OCI-LY1 (cell line): ENCODE measurements around the gene NACC2.

Source experiments
- H2AFZ ChIP-seq: fragments of 200-600 bp; sonication (generic), shearing (Covaris generic); 2 replicates; pipeline ENCODE4 v1.6.0; 2014; ENCODE audit warnings: antibody characterized with exemption, mild to moderate bottlenecking, low read length
- H3F3A ChIP-seq: fragments of 200-600 bp; sonication (generic), shearing (Covaris generic); 2 replicates; pipeline ENCODE4 v1.6.0; 2014; ENCODE audit warnings: mild to moderate bottlenecking, antibody characterized with exemption, low read length, moderate library complexity; ENCODE audit not compliant: insufficient read depth
- H3K27ac ChIP-seq: fragments of 200-600 bp; sonication (generic); 2 replicates; pipeline ENCODE4 v1.5.1; 2014; ENCODE audit warnings: low read length, mixed run types, mild to moderate bottlenecking, low read depth; ENCODE audit not compliant: poor library complexity, severe bottlenecking
- H3K27me3 ChIP-seq: fragments of 200-600 bp; sonication (generic); 2 replicates; pipeline ENCODE4 v1.6.0; 2014; ENCODE audit warnings: antibody characterized with exemption, mild to moderate bottlenecking, low read length, moderate library complexity; ENCODE audit not compliant: insufficient read depth
- H3K36me3 ChIP-seq: fragments of 200-600 bp; sonication (generic); 2 replicates; pipeline ENCODE4 v1.6.1; 2014; ENCODE audit warnings: mild to moderate bottlenecking, antibody characterized with exemption, low read length, moderate library complexity, mixed read lengths; ENCODE audit not compliant: insufficient read depth
- H3K4me1 ChIP-seq: fragments of 200-600 bp; sonication (generic); 2 replicates; pipeline ENCODE4 v1.5.1; 2014; ENCODE audit warnings: mild to moderate bottlenecking, low read length, moderate library complexity; ENCODE audit not compliant: insufficient read depth, severe bottlenecking
- H3K4me2 ChIP-seq: fragments of 200-600 bp; sonication (generic), shearing (Covaris generic); 2 replicates; pipeline ENCODE4 v1.6.1; 2014; ENCODE audit warnings: low read length
- H3K4me3 ChIP-seq: fragments of 200-600 bp; sonication (generic); 2 replicates; pipeline ENCODE4 v1.5.1; 2014; ENCODE audit warnings: low read length, low read depth, mild to moderate bottlenecking, mixed read lengths; ENCODE audit not compliant: poor library complexity, severe bottlenecking
- H3K79me2 ChIP-seq: fragments of 200-600 bp; shearing (Covaris generic); 2 replicates; pipeline ENCODE4 v1.6.1; 2016; ENCODE audit warnings: mixed run types, low read length, mixed read lengths; ENCODE audit not compliant: insufficient read depth
- H3K9ac ChIP-seq: fragments of 200-600 bp; sonication (generic), shearing (Covaris generic); 2 replicates; pipeline ENCODE4 v1.6.1; 2014; ENCODE audit warnings: mild to moderate bottlenecking, low read length, mixed read lengths
- H3K9me2 ChIP-seq: fragments of 200-600 bp; sonication (generic), shearing (Covaris generic); 2 replicates; pipeline ENCODE4 v1.6.1; 2014; ENCODE audit warnings: low read depth, mild to moderate bottlenecking, low read length, mixed read lengths
- H3K9me3 ChIP-seq: fragments of 200-600 bp; shearing (Covaris generic); 2 replicates; pipeline ENCODE4 v1.6.1; 2014; ENCODE audit warnings: low read length, mixed read lengths
- H4K20me1 ChIP-seq: fragments of 200-600 bp; sonication (generic), shearing (Covaris generic); 2 replicates; pipeline ENCODE4 v1.6.0; 2016; ENCODE audit warnings: mild to moderate bottlenecking, low read length; ENCODE audit not compliant: insufficient read depth
- EZH2 ChIP-seq: fragments of 200-600 bp; sonication (generic), shearing (Covaris generic); IDR thresholded peaks from 2 replicates; pipeline ENCODE4 v1.8.0; 2017; ENCODE audit warnings: borderline replicate concordance, mixed run types, mild to moderate bottlenecking, antibody characterized with exemption, low read length, moderate library complexity, mixed read lengths
- TF ChIP-seq, protein P1 (sequence below): fragments of 200-600 bp; sonication (generic), shearing (Covaris generic); IDR thresholded peaks from 2 replicates; pipeline ENCODE4 v1.5.1; 2017; ENCODE audit warnings: mild to moderate bottlenecking, antibody characterized with exemption, low read length, moderate library complexity, mixed read lengths

The NACC2 gene

DNA sequence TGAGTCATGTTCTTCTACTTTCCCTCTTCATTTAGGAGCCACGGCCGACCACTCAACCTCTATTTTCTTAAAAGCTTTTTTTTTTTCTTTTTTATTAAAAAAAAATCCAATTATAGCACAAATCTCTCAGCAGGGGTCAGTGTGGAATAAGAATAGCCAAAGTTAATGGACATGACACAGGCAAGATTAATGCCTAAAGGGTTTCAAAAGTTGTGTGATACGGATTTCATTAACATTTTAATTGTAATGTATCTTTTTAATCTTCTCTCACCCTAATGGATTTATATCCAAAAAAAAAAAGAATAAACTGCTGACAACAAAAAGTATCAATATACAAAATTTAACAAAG is 5.4 kb downstream of the NACC2 start:
- Histone ChIP-seq H3K9me3 (no peaks in the 10 kb centered on the region), H3K4me3 (no peak overlapping the region), H3K36me3 (no peaks in the 10 kb centered on the region), H3K27ac (no peak overlapping the region), H3K9me2 (no peaks in the 10 kb centered on the region), H3K9ac (no peak overlapping the region), H2AFZ (no peak overlapping the region), H3F3A (no peaks in the 10 kb centered on the region), H4K20me1 (no peaks in the 10 kb centered on the region), H3K79me2 (no peaks in the 10 kb centered on the region), H3K27me3 (peaks cover 14% of the 10 kb centered on the region; the same call in 1 of the 2 replicates), H3K4me1 (no peaks in the 10 kb centered on the region), H3K4me2 (no peak overlapping the region)
- TF ChIP-seq, protein P1, sequence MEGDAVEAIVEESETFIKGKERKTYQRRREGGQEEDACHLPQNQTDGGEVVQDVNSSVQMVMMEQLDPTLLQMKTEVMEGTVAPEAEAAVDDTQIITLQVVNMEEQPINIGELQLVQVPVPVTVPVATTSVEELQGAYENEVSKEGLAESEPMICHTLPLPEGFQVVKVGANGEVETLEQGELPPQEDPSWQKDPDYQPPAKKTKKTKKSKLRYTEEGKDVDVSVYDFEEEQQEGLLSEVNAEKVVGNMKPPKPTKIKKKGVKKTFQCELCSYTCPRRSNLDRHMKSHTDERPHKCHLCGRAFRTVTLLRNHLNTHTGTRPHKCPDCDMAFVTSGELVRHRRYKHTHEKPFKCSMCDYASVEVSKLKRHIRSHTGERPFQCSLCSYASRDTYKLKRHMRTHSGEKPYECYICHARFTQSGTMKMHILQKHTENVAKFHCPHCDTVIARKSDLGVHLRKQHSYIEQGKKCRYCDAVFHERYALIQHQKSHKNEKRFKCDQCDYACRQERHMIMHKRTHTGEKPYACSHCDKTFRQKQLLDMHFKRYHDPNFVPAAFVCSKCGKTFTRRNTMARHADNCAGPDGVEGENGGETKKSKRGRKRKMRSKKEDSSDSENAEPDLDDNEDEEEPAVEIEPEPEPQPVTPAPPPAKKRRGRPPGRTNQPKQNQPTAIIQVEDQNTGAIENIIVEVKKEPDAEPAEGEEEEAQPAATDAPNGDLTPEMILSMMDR = peak; percentile 36; the same call in 1 of the 2 replicates
- TF ChIP-seq EZH2 = no peak

DNA sequence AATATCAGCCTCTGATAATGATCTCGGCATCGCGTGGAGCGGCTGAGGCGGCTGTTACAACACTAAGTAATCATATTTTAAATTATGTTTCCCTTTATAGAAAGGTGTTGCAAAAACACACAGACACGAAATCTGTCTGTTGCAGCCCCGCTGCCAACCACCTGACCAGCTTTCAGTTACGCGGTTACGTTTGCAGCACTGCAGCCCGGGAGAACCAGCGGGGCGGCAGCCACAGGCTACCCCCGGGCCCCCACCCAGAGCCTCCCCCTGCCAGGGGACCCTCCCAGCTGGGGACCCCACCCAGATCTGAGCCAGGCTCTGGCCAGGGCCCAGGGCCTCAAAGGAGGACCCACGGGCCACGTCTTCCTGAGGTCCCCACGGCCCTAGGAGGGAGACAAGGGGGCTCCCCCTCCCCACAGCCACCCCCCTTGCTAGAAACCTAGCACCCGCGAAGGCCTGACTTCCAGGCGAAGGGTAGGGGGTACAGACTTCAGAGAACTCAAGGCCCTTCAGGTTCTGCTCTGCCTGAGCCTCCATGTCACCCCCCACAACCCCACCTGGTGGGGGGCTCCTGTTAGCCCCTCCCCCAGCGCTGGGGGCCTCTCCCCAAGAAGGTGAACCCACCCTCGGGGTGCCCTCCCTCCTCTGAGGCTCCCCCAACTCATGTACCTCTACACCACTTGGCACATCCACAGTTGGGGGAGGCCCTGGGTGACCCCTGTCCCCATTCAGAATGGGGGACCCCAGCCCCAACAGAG is 6.0 kb downstream of the NACC2 start:
- no peaks in the 10 kb centered on the region for H3K9me3 ChIP-seq
- TF ChIP-seq, protein P1 = no peak
- no peak for TF ChIP-seq EZH2
- H4K20me1 ChIP-seq = no peaks in the 10 kb centered on the region
- no peaks in the 10 kb centered on the region for H3K36me3 ChIP-seq
- H3F3A ChIP-seq = no peaks in the 10 kb centered on the region
- no peak overlapping the region for H2AFZ ChIP-seq
- no peaks in the 10 kb centered on the region for H3K4me1 ChIP-seq
- H3K4me2 ChIP-seq = no peak overlapping the region
- no peaks in the 10 kb centered on the region for H3K79me2 ChIP-seq
- H3K9ac ChIP-seq = no peak overlapping the region
- H3K4me3 ChIP-seq = no peak overlapping the region
- peaks cover 14% of the 10 kb centered on the region; the same call in 1 of the 2 replicates for H3K27me3 ChIP-seq
- H3K9me2 ChIP-seq = no peaks in the 10 kb centered on the region
- no peak overlapping the region for H3K27ac ChIP-seq

DNA sequence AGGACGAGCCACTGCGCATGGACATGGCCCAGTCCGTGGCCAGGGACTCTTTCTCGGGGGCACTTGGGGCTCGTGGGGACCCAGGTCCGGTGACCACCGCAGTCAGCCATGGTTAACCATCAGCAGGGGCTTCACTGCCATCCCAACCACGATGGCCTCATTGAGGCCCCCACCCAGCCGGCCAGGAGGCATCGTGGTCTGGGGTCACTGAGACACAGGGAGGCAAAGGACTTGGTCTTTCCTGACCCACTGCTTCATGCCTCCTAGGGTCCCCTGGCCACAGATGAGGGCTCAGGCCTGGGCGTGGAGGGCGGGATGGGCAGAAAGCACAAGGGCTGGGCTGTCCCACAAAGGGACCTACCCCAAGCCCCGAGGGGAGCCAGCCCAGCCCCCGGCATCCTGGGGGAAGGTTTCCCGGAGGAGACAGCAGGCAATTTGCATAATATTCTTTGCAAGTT is 6.6 kb downstream of the NACC2 start:
- H3K9me3 ChIP-seq = no peaks in the 10 kb centered on the region
- H2AFZ ChIP-seq = no peak overlapping the region
- no peaks in the 10 kb centered on the region for H3K9me2 ChIP-seq
- H3F3A ChIP-seq = no peaks in the 10 kb centered on the region
- H4K20me1 ChIP-seq = no peaks in the 10 kb centered on the region
- H3K79me2 ChIP-seq = no peaks in the 10 kb centered on the region
- TF ChIP-seq, protein P1 = no peak
- no peak for TF ChIP-seq EZH2
- no peak overlapping the region for H3K9ac ChIP-seq
- H3K27me3 ChIP-seq = peaks cover 14% of the 10 kb centered on the region; the same call in 1 of the 2 replicates
- H3K4me1 ChIP-seq = no peaks in the 10 kb centered on the region
- H3K36me3 ChIP-seq = no peaks in the 10 kb centered on the region
- H3K4me3 ChIP-seq = no peak overlapping the region
- H3K27ac ChIP-seq = no peak overlapping the region
- H3K4me2 ChIP-seq = no peak overlapping the region
